AG04449 (cell line): ENCODE data around the gene CIB2.

Source experiments
- CTCF ChIA-PET: fragments of 350-600 bp; formaldehyde crosslinking; extraction: SDS; loops from one replicate; lab custom pipeline; 2021; ENCODE audit warnings: antibody characterized with exemption; lab: Yijun Ruan, JAX
- POLR2A ChIA-PET: fragments of 400-600, 350-600 bp; formaldehyde crosslinking; extraction: SDS; loops from one replicate; lab custom pipeline; 2020; ENCODE audit warnings: antibody characterized with exemption, inconsistent platforms; lab: Yijun Ruan, JAX
- DNase-seq: peaks from one replicate; pipeline ENCODE4 v3.0.0-alpha.2; 2010; ENCODE audit warnings: low read depth, low spot score
- H3K4me3 ChIP-seq: 2 replicates; pipeline ENCODE4 v1.5.1; 2011; ENCODE audit warnings: low read depth, mild to moderate bottlenecking, control low read depth, low read length
- CTCF ChIP-seq: IDR thresholded peaks from one replicate; pipeline ENCODE4 v1.5.1; 2011; ENCODE audit warnings: mild to moderate bottlenecking, moderate library complexity, low read length, control low read depth, inconsistent platforms; ENCODE audit not compliant: insufficient read depth; ENCODE audit errors: missing control alignments

Gene CIB2

GRCh38 chr15:78064544-78064943, 66.7 kb downstream of the CIB2 start:
- no peak overlapping the region for H3K4me3 ChIP-seq
- no peak for TF ChIP-seq CTCF
- CTCF ChIA-PET, result no interaction called here
- POLR2A ChIA-PET, result interaction anchor here (1.8 kb wide), 1 partner anchor 15 kb away, joined by 13 read pairs; no protein-coding TSS in a partner anchor
- DNase-seq, result no peak

GRCh38 chr15:78063970-78064385, 67.3 kb downstream of the CIB2 start:
- no peak for DNase-seq
- CTCF ChIA-PET, result no interaction called here
- H3K4me3 ChIP-seq, result no peak overlapping the region
- POLR2A ChIA-PET, result no interaction called here
- no peak for TF ChIP-seq CTCF

- POLR2A ChIA-PET, result interaction anchor here (0.7 kb wide), 1 partner anchor 11 kb away, joined by 3 read pairs; no protein-coding TSS in a partner anchor
- H3K4me3 ChIP-seq, result no peak overlapping the region
- CTCF ChIA-PET, result interaction anchor here (1.4 to 2.3 kb wide), 2 partner anchors 10 to 46 kb away, joined by 3 to 12 read pairs; no protein-coding TSS in a partner anchor
- TF ChIP-seq CTCF, result no peak
- no peak for DNase-seq
Measured at GRCh38 chr15:78063217-78063616, 68.0 kb downstream of the CIB2 start.

GRCh38 chr15:78061963-78062427, 69.2 kb downstream of the CIB2 start:
- no peak for TF ChIP-seq CTCF
- no peak for DNase-seq
- CTCF ChIA-PET, result interaction anchor here (0.9 to 2.3 kb wide), 6 partner anchors 10 to 47 kb away, joined by 3 to 12 read pairs (median 3); partner anchors contain the start of gene TBC1D2B
- POLR2A ChIA-PET, result no interaction called here
- H3K4me3 ChIP-seq, result peak overlapping the region; percentile 47

- POLR2A ChIA-PET, result no interaction called here
- TF ChIP-seq CTCF, result no peak
Measured at GRCh38 chr15:78060232-78060631, 71.0 kb downstream of the CIB2 start.

GRCh38 chr15:78059110-78059839, 72.0 kb downstream of the CIB2 start:
- no peak for TF ChIP-seq CTCF
- ChIA-PET CTCF (interaction anchor here (1.3 to 2.1 kb wide), 4 partner anchors 9 to 100 kb away, joined by 3 to 11 read pairs (median 4); no protein-coding TSS in a partner anchor), POLR2A (interaction anchor here (1.3 kb wide), 1 partner anchor 11 kb away, joined by 3 read pairs; no protein-coding TSS in a partner anchor)
- no peak overlapping the region for H3K4me3 ChIP-seq
- no peak for DNase-seq

More at GRCh38 chr15:78060232-78060631, 71.0 kb downstream of the CIB2 start:
- DNase-seq, result no peak
- no peak overlapping the region for H3K4me3 ChIP-seq
- CTCF ChIA-PET, result interaction anchor here (1.1 to 2.1 kb wide), 3 partner anchors 11 to 101 kb away, joined by 4 read pairs; no protein-coding TSS in a partner anchor
